Lower leg skin (tissue), 3 donors: ENCODE results near the gene WDR19.

ENCODE experiments used
- POLR2A ChIP-seq, 2 donors: fragments of 450-650 bp; IDR thresholded peaks; one replicate each; pipeline ENCODE4 v1.6.1; 2016 to 2017; ENCODE audit warnings: antibody characterized with exemption in 2 of 2, mild to moderate bottlenecking in 1 of 2, moderate library complexity in 1 of 2
- TF ChIP-seq, protein P1 (sequence below), 3 donors: fragments of 450-650 bp; IDR thresholded peaks; one replicate each; pipeline ENCODE4 v1.5.1; 2016; ENCODE audit warnings: antibody characterized with exemption in 3 of 3, mild to moderate bottlenecking in 3 of 3, moderate library complexity in 2 of 3

DNA sequence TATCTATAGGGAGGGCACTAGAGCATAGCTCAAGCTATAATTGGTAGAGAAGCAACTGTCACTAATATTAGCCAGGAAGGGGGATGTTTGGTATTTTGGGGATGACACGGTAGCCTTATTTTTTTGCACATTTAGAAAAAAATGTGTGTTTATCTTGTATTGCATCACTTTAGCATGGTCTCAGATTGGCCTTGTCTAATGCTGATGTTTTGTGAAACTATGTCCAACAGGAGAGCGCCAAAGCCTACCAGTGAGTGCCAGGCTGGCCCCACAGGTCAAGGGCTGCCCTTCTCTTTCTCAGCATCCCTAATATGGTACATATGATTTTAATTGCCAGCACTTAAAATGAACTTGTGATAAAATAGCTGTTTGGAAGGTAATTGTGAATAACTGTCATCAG is 24.8 kb upstream of the WDR19 start:
- TF ChIP-seq, protein P1, sequence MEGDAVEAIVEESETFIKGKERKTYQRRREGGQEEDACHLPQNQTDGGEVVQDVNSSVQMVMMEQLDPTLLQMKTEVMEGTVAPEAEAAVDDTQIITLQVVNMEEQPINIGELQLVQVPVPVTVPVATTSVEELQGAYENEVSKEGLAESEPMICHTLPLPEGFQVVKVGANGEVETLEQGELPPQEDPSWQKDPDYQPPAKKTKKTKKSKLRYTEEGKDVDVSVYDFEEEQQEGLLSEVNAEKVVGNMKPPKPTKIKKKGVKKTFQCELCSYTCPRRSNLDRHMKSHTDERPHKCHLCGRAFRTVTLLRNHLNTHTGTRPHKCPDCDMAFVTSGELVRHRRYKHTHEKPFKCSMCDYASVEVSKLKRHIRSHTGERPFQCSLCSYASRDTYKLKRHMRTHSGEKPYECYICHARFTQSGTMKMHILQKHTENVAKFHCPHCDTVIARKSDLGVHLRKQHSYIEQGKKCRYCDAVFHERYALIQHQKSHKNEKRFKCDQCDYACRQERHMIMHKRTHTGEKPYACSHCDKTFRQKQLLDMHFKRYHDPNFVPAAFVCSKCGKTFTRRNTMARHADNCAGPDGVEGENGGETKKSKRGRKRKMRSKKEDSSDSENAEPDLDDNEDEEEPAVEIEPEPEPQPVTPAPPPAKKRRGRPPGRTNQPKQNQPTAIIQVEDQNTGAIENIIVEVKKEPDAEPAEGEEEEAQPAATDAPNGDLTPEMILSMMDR (IDR thresholded peaks at IDR 0.05): no peak
- no peak for TF ChIP-seq POLR2A (IDR thresholded peaks at IDR 0.05)
